Panc1 (cell line): ENCODE data around the gene PATJ.
A peak's percentile ranks its signal among the peaks of the same experiment; 100 is the strongest.

Source experiments
- CTCF ChIP-seq: fragments of 450-650 bp; IDR thresholded peaks from 2 replicates; pipeline ENCODE4 v1.5.1; 2017; ENCODE audit warnings: mild to moderate bottlenecking
- POLR2AphosphoS5 ChIP-seq: IDR thresholded peaks from 2 replicates; pipeline ENCODE4 v1.6.1; 2012; ENCODE audit warnings: mild to moderate bottlenecking, low read depth, low read length, moderate library complexity
- REST ChIP-seq, 2 experiments: IDR thresholded peaks; 2 replicates each; pipeline ENCODE4 v1.6.1; 2011 to 2012; ENCODE audit warnings: low read depth in 2 of 2, control low read depth in 1 of 2, low read length in 1 of 2, mild to moderate bottlenecking in 1 of 2, moderate library complexity in 1 of 2; ENCODE audit not compliant: insufficient read depth in 1 of 2
- SIN3A ChIP-seq: IDR thresholded peaks from 2 replicates; pipeline ENCODE4 v1.6.1; 2012; ENCODE audit warnings: low read depth, mild to moderate bottlenecking, low read length, moderate library complexity, borderline replicate concordance; ENCODE audit not compliant: insufficient read depth

GRCh38 chr1:62131093-62131725, 388.9 kb downstream of the PATJ start:
- TF ChIP-seq CTCF (peak; percentile 95), REST (IDR thresholded peaks at IDR 0.05; ENCODE audit: insufficient read depth in 1 of 2, low read depth in 2 of 2, low read length in 1 of 2) (no peak), SIN3A (no peak), POLR2AphosphoS5 (no peak)
